Liver (tissue), 9 donors: ENCODE measurements around the gene ZNF580. TPM values are rescaled to one million over a fixed set of nuclear protein-coding genes. Genes with fewer than 3 reads are reported as not detected.

Source experiments
- DNase-seq: peaks from one replicate; pipeline ENCODE4 v3.0.0-alpha.2; 2017; ENCODE audit warnings: low spot score
- H3K27ac ChIP-seq, 2 donors: one replicate each; pipeline ENCODE4 v1.7.0; 2013; ENCODE audit warnings: inconsistent platforms in 2 of 2, low read length in 2 of 2, control low read depth in 1 of 2, low read depth in 1 of 2, mild to moderate bottlenecking in 1 of 2
- H3K27me3 ChIP-seq, 4 donors: one replicate each; pipeline versions ENCODE4 v1.6.1 to v1.7.0; 2013; ENCODE audit warnings: low read length in 3 of 4, inconsistent platforms in 1 of 4, mild to moderate bottlenecking in 1 of 4, moderate library complexity in 1 of 4; ENCODE audit not compliant: control insufficient read depth in 4 of 4, insufficient read depth in 4 of 4
- H3K36me3 ChIP-seq, 4 donors: one replicate each; pipeline versions ENCODE4 v1.6.1 to v1.7.0; 2013; ENCODE audit warnings: low read length in 3 of 4, mild to moderate bottlenecking in 3 of 4, low read depth in 1 of 4, moderate library complexity in 1 of 4; ENCODE audit not compliant: control insufficient read depth in 4 of 4, insufficient read depth in 3 of 4
- H3K4me1 ChIP-seq, 4 donors: one replicate each; pipeline versions ENCODE4 v1.6.1 to v1.7.0; 2013; ENCODE audit warnings: low read length in 3 of 4, mild to moderate bottlenecking in 3 of 4, moderate library complexity in 1 of 4; ENCODE audit not compliant: control insufficient read depth in 4 of 4, insufficient read depth in 4 of 4
- H3K4me3 ChIP-seq, 3 donors: one replicate each; pipeline versions ENCODE4 v1.6.1 to v1.7.0; 2013; ENCODE audit warnings: low read length in 3 of 3, control low read depth in 1 of 3, low read depth in 1 of 3, mild to moderate bottlenecking in 1 of 3
- H3K9ac ChIP-seq, 2 donors: one replicate each; pipeline ENCODE4 v1.7.0; 2013; ENCODE audit warnings: low read length in 2 of 2, mild to moderate bottlenecking in 2 of 2, moderate library complexity in 2 of 2, control low read depth in 1 of 2, low read depth in 1 of 2
- H3K9me3 ChIP-seq, 4 donors: one replicate each; pipeline versions ENCODE4 v1.6.1 to v1.7.0; 2013; ENCODE audit warnings: low read length in 3 of 4; ENCODE audit not compliant: control insufficient read depth in 4 of 4
- EGR1 ChIP-seq, 2 donors: IDR thresholded peaks; 2 replicates each; pipeline ENCODE4 v1.6.1; 2016 to 2018; ENCODE audit warnings: antibody characterized with exemption in 2 of 2, low read depth in 2 of 2
- FOXA1 ChIP-seq: IDR thresholded peaks from 2 replicates; pipeline ENCODE4 v1.6.1; 2016; ENCODE audit warnings: antibody characterized with exemption
- FOXA2 ChIP-seq: IDR thresholded peaks from 2 replicates; pipeline ENCODE4 v1.6.1; 2016; ENCODE audit warnings: antibody characterized with exemption
- GABPA ChIP-seq, 2 donors: IDR thresholded peaks in 1 of 2; conservative IDR thresholded peaks in 1 of 2; 2 replicates each; pipeline ENCODE4 v1.6.1; 2016; ENCODE audit warnings: antibody characterized with exemption in 2 of 2, mild to moderate bottlenecking in 1 of 2, moderate library complexity in 1 of 2
- HNF4A ChIP-seq, 2 donors: conservative IDR thresholded peaks; 2 replicates each; pipeline ENCODE4 v1.6.1; 2016; ENCODE audit warnings: antibody characterized with exemption in 2 of 2, mild to moderate bottlenecking in 2 of 2
- HNF4G ChIP-seq: IDR thresholded peaks from 2 replicates; pipeline ENCODE4 v1.6.1; 2016; ENCODE audit warnings: antibody characterized with exemption
- JUND ChIP-seq, 2 donors: IDR thresholded peaks; 2 replicates each; pipeline ENCODE4 v1.6.1; 2016; ENCODE audit warnings: antibody characterized with exemption in 2 of 2
- NR2F2 ChIP-seq: IDR thresholded peaks from 2 replicates; pipeline ENCODE4 v1.6.1; 2016; ENCODE audit warnings: antibody characterized with exemption
- RAD21 ChIP-seq, 2 donors: IDR thresholded peaks; 2 replicates each; pipeline ENCODE4 v1.6.1; 2016; ENCODE audit warnings: antibody characterized with exemption in 2 of 2, mild to moderate bottlenecking in 2 of 2
- RXRA ChIP-seq, 2 donors: IDR thresholded peaks; 2 replicates each; pipeline ENCODE4 v1.6.1; 2017 to 2018; ENCODE audit warnings: antibody characterized with exemption in 2 of 2, mild to moderate bottlenecking in 1 of 2
- SP1 ChIP-seq: IDR thresholded peaks from 2 replicates; pipeline ENCODE4 v1.6.1; 2018; ENCODE audit warnings: antibody characterized with exemption, mild to moderate bottlenecking
- TAF1 ChIP-seq: conservative IDR thresholded peaks from 2 replicates; pipeline ENCODE4 v1.6.1; 2016; ENCODE audit warnings: antibody characterized with exemption, mild to moderate bottlenecking
- YY1 ChIP-seq: IDR thresholded peaks from 2 replicates; pipeline ENCODE4 v1.6.1; 2016; ENCODE audit warnings: antibody characterized with exemption, mild to moderate bottlenecking
- WGBS: extraction: QIAGEN DNeasy Blood & Tissue Kit; methylation state at CpG from one replicate; pipeline ENCODE4 v1.1.7; 2013; 5-methylcytosine and 5-hydroxymethylcytosine counted together
- polyA plus RNA-seq, 2 donors: library from polyadenylated mRNA; stranded (reverse) in 1 of 2; unstranded in 1 of 2; fragments of 200-250 nt in 1 of 2; fragments of >200 nt in 1 of 2; fragmentation: Nextera tagmentation in 1 of 2; extraction: Ambion mirVana in 1 of 2; gene quantifications; one replicate each; pipeline versions ENCODE4 v1.2.1 to v1.2.3, GENCODE V29; 2013 to 2015
- total RNA-seq, 2 donors: library from RNA; depleted of rRNA; stranded (reverse); fragments of >200 nt; gene quantifications; one replicate each; pipeline ENCODE4 v1.2.3, GENCODE V29; 2014
- TF ChIP-seq, protein P1 (sequence below): IDR thresholded peaks from 2 replicates; pipeline ENCODE4 v1.6.1; 2016; ENCODE audit warnings: antibody characterized with exemption
- TF ChIP-seq, protein P2 (sequence below): IDR thresholded peaks from 2 replicates; pipeline ENCODE4 v1.6.1; 2016; ENCODE audit warnings: antibody characterized with exemption, mild to moderate bottlenecking
- TF ChIP-seq, protein P3 (sequence below): IDR thresholded peaks from 2 replicates; pipeline ENCODE4 v1.6.1; 2016; ENCODE audit warnings: antibody characterized with exemption
- donor health status: healthy.
- donor health status: healthy.
- donor health status: healthy.
- donor health status: healthy.
- donor health status: healthy.

The ZNF580 gene
- total and polyA plus RNA-seq, 4 donors = 2.6 to 5.2 (median 5.1) TPM

DNA sequence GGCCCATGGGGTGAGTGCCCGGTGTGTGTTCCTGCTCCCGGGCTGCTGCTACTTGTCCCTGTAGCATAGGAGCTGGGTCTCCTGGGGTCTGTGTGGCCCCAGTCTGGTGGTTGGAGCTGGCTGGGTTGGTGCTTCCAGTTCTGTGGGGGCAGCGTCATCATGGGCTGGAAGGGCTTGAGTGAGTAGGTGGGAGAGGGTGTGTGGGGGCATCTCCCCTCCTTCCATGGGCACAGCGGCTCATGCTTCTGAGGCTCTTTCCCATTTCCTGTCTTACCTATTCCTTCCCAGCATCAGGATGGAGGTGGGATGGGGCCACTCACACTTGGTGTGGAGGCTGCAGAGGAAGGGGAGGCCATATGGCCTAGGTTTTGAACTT, 26.2 kb downstream of the ZNF580 start:
- no peaks in the 10 kb centered on the region for H3K9me3 ChIP-seq
- DNase-seq = no peak
- peaks cover 0 to 12% (median 0%) of the 10 kb centered on the region in 4 donors for H3K4me1 ChIP-seq
- H3K4me3 ChIP-seq = no peak overlapping the region
- H3K9ac ChIP-seq = no peak overlapping the region
- TF ChIP-seq HNF4G = no peak
- WGBS = 99% methylated on average over 4 of the region's 4 CpGs
- no peaks in the 10 kb centered on the region for H3K27me3 ChIP-seq
- no peak overlapping the region for H3K27ac ChIP-seq
- peaks cover 27 to 75% (median 62%) of the 10 kb centered on the region in 4 donors for H3K36me3 ChIP-seq

DNA sequence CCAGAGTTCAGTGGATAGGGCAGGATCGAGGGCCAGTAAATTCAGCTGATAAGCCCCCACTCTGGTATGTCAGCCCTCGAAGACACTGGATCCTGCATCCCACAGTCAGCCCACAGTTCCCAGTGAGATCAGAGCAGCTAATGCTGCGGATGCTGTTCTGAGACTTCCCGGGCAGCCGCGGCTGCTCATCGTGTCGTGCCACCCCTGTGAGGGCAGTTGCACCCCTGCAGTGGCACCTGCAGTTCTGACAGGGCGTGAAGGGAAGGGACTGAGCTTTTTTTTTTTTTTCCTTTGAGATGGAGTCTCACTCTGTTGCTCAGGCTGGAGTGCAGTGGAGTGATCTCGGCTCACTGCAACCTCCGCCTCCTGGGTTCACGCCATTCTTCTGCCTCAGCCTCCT, 26.7 kb downstream of the ZNF580 start:
- WGBS = 95% methylated on average over 12 of the region's 12 CpGs
- Histone ChIP-seq H3K27me3 (no peaks in the 10 kb centered on the region), H3K36me3 (peaks cover 25 to 75% (median 60%) of the 10 kb centered on the region in 4 donors), H3K4me3 (no peak overlapping the region), H3K9me3 (no peaks in the 10 kb centered on the region), H3K27ac (no peak overlapping the region), H3K9ac (no peak overlapping the region), H3K4me1 (peaks cover 0 to 12% (median 0%) of the 10 kb centered on the region in 4 donors)
- TF ChIP-seq HNF4G (no peak), RAD21 (IDR thresholded peaks at IDR 0.05) (no peak), SP1 (no peak), EGR1 (IDR thresholded peaks at IDR 0.05; ENCODE audit: low read depth in 2 of 2) (no peak), JUND (IDR thresholded peaks at IDR 0.05) (no peak), YY1 (no peak), FOXA2 (no peak), TAF1 (no peak), RXRA (IDR thresholded peaks at IDR 0.05) (no peak), HNF4A (conservative IDR thresholded peaks at IDR 0.05) (no peak), FOXA1 (no peak), NR2F2 (no peak), GABPA (IDR thresholded peaks at IDR 0.05 in 1 of 2, conservative IDR thresholded peaks at IDR 0.05 in 1 of 2) (no peak)
- TF ChIP-seq, protein P1, sequence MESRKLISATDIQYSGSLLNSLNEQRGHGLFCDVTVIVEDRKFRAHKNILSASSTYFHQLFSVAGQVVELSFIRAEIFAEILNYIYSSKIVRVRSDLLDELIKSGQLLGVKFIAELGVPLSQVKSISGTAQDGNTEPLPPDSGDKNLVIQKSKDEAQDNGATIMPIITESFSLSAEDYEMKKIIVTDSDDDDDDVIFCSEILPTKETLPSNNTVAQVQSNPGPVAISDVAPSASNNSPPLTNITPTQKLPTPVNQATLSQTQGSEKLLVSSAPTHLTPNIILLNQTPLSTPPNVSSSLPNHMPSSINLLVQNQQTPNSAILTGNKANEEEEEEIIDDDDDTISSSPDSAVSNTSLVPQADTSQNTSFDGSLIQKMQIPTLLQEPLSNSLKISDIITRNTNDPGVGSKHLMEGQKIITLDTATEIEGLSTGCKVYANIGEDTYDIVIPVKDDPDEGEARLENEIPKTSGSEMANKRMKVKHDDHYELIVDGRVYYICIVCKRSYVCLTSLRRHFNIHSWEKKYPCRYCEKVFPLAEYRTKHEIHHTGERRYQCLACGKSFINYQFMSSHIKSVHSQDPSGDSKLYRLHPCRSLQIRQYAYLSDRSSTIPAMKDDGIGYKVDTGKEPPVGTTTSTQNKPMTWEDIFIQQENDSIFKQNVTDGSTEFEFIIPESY = no peak
- TF ChIP-seq, protein P2, sequence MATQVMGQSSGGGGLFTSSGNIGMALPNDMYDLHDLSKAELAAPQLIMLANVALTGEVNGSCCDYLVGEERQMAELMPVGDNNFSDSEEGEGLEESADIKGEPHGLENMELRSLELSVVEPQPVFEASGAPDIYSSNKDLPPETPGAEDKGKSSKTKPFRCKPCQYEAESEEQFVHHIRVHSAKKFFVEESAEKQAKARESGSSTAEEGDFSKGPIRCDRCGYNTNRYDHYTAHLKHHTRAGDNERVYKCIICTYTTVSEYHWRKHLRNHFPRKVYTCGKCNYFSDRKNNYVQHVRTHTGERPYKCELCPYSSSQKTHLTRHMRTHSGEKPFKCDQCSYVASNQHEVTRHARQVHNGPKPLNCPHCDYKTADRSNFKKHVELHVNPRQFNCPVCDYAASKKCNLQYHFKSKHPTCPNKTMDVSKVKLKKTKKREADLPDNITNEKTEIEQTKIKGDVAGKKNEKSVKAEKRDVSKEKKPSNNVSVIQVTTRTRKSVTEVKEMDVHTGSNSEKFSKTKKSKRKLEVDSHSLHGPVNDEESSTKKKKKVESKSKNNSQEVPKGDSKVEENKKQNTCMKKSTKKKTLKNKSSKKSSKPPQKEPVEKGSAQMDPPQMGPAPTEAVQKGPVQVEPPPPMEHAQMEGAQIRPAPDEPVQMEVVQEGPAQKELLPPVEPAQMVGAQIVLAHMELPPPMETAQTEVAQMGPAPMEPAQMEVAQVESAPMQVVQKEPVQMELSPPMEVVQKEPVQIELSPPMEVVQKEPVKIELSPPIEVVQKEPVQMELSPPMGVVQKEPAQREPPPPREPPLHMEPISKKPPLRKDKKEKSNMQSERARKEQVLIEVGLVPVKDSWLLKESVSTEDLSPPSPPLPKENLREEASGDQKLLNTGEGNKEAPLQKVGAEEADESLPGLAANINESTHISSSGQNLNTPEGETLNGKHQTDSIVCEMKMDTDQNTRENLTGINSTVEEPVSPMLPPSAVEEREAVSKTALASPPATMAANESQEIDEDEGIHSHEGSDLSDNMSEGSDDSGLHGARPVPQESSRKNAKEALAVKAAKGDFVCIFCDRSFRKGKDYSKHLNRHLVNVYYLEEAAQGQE = no peak
- TF ChIP-seq, protein P3, sequence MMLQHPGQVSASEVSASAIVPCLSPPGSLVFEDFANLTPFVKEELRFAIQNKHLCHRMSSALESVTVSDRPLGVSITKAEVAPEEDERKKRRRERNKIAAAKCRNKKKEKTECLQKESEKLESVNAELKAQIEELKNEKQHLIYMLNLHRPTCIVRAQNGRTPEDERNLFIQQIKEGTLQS = no peak
- DNase-seq = no peak
